Smooth muscle cell of the brain vasculature (primary cell): ENCODE measurements around the gene YJU2.

Experiments
- DNase-seq: peaks from one replicate; pipeline ENCODE4 v3.0.0-alpha.2; 2012; ENCODE audit warnings: low read depth, low spot score

YJU2 gene

DNA sequence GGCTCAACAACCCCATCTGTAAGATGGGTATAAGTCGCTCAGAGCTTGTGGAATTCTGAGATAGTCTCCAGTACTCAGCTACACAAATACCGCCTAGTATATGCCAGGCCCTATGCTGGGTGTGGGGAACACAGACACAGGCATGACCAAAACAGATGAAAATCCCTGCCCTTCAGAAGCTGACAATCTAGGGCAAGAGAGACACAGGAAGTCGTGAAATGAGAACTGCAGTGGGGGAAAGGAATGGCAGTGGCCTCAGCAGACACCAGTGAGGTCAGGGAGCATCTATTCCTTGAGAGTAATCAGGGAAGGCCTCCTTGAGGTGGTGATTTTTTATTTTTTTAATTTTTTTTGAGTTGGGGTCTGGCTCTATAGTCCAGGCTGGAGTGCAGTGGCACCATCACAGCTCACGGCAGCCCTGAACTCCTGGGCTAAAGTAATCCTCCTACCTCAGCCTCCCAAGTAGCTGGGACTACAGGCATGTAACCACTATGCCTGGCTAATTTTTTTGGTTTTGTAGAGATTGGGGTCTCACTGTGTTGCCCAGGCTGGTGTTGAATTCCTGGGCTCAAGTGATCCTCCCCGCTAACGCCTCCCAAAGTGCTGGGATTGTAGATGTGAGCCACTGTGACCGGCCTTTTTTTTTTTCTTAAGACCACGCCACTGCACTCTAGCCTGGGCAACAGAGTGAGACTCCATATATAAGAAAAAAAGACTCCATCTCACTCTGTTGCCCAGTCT lies 52.1 kb downstream of the YJU2 start:
- no peak for DNase-seq

DNA sequence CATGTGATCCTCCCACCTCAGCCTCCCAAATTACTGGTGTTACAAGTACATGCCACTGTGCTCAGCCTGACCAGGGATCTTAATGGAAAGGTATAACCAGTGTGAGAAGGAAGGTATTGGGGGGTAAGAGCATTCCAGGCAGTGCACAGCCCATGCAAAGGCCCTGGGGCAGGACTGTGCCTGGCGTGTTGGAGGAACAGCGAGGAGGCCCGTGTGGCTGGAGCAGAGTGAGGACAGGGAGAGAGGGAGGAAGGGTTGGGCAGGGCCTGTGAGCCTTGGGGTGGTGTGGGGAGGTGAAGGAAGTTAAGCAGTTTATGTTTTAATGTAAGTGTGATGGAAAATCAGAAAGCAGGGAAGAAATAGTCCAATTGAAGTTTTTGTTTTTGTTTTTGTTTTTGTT lies 53.7 kb downstream of the YJU2 start:
- no peak for DNase-seq

DNA sequence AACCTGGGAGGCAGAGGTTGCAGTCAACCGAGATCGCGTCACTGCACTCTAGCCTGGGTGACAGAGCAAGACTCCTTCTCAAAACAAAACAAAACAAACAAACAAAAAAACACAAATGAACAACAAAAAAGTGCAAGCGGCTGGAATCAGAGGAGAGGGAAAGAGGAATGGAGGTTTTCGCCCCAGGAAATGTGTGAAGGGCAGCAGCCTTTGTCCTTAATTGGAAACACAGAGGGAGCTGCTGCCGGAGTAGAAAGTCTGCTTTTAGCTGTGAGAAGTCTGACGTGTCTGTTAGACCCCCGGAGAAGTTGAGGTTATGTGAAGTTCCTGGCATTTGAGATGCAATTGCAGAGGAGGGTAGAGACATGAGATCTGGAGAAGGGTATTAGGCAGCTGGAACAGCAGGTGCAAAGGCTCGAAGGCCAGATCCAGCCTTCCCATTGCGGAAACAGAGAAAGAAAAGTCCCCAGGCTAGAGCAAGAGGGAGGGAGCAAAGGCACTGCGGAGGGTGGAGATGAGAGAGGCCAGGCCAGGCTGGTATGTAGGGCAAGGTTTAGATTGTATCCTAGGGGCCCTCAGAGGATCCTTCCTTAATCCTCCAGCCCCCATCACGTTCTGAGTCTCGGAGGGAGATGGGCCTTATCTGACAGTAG lies 54.8 kb downstream of the YJU2 start:
- no peak for DNase-seq

DNA sequence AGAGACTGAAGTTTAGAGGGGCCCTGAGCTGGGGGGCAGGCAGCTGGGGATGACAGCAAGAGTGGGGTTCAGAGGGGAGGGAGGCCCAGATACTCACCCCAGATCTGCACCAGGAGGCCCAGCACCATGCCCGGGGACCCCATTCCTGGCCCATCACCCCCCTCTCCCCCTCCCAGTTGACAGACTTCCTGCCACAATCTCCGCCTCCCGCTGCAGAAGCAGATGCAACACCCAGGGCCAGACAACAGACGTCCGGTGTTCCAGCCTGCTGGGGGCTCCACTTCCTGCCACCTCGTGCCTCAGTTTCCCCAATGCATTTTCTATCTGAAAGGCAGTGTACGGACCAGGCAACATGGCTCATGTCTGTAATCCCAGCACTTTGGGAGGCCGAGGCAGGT lies 55.4 kb downstream of the YJU2 start, which contains the start of gene TMIGD2:
TSS of gene TMIGD2 (minus strand) at position 147 of the 398 bp plus-strand sequence. CDS start at position 143, 4 bp downstream.
- DNase-seq, result no peak

DNA sequence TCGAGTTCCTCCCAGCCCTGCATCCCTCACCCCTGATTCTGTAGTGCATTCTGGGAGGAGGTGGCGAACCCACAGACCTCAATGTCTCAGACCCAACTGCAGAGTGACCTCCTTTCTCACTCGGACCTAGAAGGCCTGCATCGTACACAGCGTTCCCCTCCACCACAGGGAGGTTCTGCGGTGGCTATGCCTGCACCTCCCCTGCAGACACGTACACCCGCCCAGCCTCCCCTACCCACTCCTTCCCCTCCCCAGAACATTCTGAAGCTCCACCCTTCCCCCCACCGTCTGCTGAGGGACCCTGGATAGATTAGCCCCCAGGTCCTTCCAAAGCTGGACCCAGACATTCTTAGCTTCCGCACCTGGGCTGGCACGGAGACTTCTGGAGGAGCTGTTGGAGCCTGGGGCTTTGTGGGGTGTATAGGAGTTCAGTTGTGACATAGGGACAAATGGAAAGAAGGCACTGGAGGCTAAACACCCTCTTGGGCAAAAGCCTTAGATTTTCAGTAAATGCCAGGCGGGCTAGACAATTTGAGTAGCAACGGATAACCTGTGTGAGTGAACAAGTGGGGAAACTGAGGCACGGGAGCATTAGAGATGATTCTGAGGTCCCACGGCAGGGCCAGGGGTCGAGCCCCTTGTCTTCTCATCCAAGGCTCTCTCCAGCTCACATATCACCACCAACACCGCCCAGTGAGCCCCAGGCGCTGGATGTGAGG lies 57.1 kb downstream of the YJU2 start:
- no peak for DNase-seq

DNA sequence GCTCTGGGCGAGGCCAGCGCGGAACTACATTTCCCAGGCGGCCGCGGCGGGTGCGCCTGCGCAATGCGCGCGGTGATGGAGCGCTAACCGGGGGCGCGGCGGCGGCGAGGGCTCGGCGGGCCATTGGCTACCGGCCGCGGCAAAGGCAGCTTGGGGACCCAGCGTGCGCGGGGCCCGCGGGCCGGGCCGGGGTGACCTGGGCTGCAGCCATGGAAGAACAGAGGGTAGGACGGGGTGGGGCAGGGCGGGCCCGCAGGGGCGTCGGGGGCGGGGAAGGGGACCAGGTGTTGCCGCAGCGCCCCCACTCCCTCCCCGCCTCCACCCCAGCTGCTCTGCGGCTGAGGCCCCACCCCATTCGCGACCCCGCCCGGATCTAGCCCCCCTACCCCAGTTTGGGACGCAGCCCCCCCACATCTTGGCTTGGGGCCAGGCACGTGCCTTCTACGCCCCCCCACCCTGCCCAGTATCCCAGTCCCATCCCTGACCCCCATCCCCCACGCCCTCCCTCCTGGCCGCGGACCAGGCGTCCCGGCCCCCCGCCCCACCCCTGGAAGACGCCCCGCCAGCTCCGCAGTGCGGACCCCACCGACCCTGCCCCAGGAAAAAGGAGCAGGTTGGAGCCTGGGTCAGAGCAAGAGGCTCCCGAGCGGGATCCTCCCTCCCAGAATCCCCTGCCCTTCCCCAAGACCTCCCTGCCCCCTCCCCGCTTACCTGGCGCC lies 57.8 kb downstream of the YJU2 start, which contains the start of gene FSD1:
TSS of gene FSD1 (plus strand) at position 61 of the 719 bp plus-strand sequence. CDS start at position 210, 149 bp downstream.
- no peak for DNase-seq

DNA sequence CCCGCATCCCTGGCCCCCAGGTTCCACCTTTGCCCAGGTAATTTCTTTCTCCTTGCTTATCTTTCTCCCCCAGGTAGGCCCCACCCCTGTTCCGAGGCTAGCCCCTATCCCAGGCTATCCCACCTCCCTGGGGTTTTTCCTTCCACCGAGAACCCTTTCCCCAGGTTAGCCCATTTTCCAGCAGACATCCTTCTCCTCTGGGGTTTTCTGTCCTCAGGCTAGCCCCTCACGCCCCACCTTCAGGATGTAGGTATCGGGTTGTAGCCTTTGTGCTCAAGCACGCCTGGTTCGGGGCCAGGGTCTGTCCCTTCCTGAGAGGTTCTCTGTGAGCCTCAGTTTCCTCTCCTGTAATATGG lies 58.4 kb downstream of the YJU2 start:
- no peak for DNase-seq

DNA sequence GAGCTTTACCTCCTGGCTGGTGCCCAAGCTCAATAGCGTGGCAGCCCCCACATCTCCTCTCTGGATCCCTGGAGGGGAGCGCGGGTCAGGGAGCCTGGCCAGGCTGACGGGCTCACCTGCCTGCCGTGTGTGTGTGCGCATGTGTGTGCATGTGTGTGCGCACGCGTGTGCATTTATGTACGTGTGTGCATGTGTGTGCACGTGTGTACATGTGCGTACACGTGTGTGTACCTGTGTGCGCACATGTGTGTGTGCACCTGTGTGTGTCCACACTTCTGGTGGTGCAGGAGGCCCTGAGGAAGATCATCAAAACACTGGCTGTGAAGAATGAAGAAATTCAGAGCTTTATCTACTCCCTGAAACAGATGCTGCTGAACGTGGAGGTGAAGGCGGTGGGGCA lies 58.8 kb downstream of the YJU2 start:
- DNase-seq, result no peak

DNA sequence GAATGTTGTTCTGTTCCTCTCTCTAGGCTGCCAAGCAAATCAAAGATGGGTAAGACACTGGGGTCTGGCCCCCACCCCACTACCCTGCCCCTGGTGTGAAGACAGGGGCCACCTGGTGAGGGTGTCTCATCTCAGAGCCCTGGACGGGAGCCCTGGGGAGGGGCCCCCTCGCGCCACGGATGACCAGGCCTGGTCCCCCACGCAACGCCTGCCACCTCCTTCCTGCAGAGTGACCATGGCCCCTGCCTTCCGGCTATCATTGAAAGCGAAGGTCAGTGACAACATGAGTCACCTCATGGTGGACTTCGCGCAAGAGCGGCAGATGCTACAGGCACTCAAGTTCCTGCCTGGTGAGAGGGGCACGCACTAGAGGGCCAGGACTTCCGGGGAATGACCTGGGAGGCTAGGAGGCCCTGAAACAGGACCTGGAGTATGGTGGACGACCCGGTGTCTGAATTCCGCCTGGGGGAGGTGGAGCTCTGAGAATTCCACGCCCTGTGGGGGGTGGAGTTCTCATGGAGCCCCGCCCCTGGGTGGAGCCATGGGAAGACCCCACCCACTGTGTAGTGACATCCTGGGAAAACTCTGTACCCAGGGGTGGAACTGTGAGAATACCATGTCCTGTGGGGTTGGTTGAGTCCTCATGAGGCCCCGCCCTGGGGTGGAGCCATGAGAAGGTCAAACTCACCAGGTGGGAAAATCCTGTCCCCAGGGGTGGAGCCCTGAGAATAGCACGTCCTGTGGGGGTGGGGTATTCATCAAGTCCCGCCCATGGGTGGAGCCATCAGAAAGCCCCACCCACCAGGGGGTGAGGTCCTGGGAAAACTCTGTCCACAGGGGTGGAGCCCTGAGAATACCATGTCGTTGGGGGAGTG lies 63.6 kb downstream of the YJU2 start:
- DNase-seq, result no peak

DNA sequence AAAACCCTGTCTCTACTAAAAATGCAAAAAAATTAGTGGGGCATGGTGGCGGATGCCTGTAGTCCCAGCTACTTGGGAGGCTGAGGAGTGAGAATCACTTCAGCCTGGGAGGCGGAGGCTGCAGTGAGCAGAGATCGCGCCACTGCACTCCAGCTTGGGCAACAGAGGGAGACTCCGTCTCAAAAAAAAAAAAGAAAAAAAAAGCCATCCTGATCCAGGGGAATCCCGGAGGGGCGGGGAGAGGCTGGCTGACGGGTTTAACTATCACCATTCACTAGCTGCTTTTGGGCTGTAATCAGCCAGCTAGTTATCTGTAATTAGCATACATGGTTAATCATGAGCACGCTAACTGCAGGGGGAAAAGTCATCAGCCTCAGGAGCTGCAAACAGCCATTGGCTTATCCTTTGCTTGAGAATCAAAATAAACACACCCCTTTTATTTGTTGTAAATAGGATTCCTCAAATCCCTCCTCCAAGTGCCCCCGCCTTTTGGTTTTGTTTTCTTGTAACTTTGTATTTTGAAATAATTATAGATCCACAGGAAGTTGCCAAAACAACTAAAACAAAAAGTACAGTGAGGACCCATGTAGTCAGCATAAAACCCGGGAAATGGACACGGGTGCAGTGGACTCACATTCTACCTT lies 67.1 kb downstream of the YJU2 start:
- DNase-seq, result no peak

DNA sequence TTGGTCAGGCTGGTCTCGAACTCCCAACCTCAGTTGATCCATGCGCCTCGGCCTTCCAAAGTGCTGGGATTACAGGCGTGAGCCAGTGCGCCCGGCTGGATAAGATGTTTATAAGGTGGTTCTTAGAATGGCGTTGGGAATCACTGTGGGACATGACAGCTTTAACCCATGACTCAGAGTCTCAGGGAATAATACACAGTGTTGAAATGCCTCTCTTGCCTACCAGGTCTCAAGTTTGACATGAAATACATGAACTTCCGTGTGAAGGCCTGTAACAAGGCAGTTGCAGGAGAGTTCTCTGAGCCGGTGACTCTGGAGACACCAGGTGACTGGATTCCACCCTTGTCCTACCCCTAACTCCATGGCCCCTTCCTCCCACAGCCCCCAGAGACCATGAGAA lies 70.1 kb downstream of the YJU2 start:
- no peak for DNase-seq

DNA sequence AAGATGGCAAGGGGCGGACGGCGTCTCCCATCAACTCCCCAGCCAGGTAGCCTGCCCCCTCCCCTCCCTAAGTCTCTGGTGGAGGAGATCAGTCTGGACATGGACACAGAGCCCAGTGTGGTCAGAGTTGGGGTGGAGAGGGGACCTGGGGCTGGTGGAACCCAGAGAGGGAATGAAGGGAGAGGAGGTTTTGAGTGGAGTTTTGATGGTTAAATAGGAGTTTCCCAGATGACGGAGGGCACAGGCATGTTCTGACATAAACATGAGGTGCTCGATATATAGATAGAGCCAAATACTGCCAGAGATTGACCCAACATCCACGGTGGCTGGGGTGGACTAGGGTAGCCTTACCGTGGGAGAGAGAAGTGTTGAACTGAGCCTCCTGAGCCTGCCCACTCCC lies 71.6 kb downstream of the YJU2 start:
- DNase-seq, result no peak
